ENCODE results near the gene ZNF22. TPM values are rescaled to one million over a fixed set of nuclear protein-coding genes. Genes with fewer than 3 reads are reported as not detected.

The ZNF22 gene
- total RNA-seq, 1 donor from 2014 or later, result 34.2 TPM

DNA sequence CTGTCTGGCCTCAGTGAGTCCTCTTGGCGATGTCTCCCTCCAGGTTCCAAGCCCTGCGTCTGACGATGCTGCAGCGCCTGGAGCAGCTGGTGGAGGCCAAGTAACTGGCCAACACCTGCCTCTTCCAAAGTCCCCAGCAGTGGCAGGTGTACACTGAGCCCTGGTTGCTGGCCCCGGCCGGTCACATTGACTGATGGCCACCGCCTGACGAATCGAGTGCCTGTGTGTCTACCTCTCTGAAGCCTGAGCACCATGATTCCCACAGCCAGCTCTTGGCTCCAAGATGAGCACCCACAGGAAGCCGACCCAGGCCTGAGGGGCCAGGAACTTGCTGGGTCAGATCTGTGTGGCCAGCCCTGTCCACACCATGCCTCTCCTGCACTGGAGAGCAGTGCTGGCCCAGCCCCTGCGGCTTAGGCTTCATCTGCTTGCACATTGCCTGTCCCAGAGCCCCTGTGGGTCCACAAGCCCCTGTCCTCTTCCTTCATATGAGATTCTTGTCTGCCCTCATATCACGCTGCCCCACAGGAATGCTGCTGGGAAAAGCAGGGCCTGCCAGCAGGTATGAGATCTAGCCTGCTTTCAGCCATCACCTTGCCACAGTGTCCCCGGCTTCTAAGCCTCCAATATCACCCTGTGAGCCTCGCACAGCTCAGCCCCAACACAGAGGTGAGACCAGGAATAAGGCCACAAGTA, 7.3 kb upstream of the ZNF22 start:
- DNase-seq (no peak), ATAC-seq (ENCODE audit: low read depth) (no peak)
- ChIA-PET POLR2A (no interaction called here), CTCF (no interaction called here)
- Mint-ChIP-seq H3K27ac (no peak overlapping the region), H3K9me3 (no peaks in the 10 kb centered on the region), H3K4me3 (no peak overlapping the region), H3K4me1 (no peaks in the 10 kb centered on the region), H3K27me3 (peaks cover 2% of the 10 kb centered on the region), H3K36me3 (ENCODE audit: low read depth) (no peaks in the 10 kb centered on the region)
- intact Hi-C loops (cut with micrococcal nuclease), result no loop called here
- TF ChIP-seq, protein P1, sequence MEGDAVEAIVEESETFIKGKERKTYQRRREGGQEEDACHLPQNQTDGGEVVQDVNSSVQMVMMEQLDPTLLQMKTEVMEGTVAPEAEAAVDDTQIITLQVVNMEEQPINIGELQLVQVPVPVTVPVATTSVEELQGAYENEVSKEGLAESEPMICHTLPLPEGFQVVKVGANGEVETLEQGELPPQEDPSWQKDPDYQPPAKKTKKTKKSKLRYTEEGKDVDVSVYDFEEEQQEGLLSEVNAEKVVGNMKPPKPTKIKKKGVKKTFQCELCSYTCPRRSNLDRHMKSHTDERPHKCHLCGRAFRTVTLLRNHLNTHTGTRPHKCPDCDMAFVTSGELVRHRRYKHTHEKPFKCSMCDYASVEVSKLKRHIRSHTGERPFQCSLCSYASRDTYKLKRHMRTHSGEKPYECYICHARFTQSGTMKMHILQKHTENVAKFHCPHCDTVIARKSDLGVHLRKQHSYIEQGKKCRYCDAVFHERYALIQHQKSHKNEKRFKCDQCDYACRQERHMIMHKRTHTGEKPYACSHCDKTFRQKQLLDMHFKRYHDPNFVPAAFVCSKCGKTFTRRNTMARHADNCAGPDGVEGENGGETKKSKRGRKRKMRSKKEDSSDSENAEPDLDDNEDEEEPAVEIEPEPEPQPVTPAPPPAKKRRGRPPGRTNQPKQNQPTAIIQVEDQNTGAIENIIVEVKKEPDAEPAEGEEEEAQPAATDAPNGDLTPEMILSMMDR (IDR thresholded peaks at IDR 0.05), result no peak

DNA sequence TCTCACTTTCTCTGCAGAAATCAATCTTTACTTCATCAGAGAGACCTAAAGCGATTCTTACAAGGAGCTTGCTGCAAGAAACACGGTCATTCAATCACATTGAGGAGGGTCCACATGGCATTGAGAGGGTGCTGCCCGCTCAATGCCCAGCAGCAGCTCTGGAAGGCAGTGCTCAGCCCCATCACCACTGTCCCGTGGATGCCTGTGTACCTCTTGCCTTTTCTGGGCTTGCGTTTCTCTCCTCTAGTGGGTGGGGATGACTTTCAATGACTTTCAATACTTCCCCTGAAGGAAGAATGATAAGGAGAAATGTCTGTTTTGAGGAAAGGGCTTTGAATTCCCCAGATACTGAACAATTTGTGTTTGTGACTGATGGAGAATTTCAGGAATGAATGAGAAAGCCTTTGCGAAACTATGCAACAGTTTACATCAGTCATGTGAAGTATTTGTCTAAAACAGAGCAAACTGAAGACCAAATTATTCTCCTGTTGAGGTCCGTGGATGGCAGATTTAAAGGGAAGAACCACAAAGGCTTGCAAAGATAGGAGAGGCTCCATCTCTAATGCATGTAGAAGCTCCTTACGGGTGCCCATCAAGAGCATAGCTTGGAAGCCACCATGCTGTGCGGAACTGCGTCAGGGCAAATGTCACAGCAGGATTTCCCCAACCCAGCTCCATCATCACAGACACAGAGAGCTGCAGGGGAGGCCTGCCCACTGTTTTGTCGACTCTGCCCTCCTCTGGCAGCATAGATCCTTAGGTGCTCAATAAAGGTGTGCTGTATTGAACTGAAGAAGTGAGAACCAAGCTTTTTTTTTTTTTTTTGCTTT, 6.6 kb upstream of the ZNF22 start:
- H3K36me3 Mint-ChIP-seq (ENCODE audit: low read depth), result no peaks in the 10 kb centered on the region
- no peak overlapping the region for H3K27ac Mint-ChIP-seq
- DNase-seq (no peak), ATAC-seq (ENCODE audit: low read depth) (no peak)
- H3K4me1 Mint-ChIP-seq, result no peaks in the 10 kb centered on the region
- H3K4me3 Mint-ChIP-seq, result no peak overlapping the region
- peaks cover 2% of the 10 kb centered on the region for H3K27me3 Mint-ChIP-seq
- CTCF ChIA-PET, result interaction anchor here (1.2 kb wide), 1 partner anchor 61 kb away, joined by 3 read pairs; no protein-coding TSS in a partner anchor
- POLR2A ChIA-PET, result no interaction called here
- H3K9me3 Mint-ChIP-seq, result no peaks in the 10 kb centered on the region
- intact Hi-C loops (cut with micrococcal nuclease), result no loop called here
- TF ChIP-seq, protein P1 (IDR thresholded peaks at IDR 0.05), result no peak

DNA sequence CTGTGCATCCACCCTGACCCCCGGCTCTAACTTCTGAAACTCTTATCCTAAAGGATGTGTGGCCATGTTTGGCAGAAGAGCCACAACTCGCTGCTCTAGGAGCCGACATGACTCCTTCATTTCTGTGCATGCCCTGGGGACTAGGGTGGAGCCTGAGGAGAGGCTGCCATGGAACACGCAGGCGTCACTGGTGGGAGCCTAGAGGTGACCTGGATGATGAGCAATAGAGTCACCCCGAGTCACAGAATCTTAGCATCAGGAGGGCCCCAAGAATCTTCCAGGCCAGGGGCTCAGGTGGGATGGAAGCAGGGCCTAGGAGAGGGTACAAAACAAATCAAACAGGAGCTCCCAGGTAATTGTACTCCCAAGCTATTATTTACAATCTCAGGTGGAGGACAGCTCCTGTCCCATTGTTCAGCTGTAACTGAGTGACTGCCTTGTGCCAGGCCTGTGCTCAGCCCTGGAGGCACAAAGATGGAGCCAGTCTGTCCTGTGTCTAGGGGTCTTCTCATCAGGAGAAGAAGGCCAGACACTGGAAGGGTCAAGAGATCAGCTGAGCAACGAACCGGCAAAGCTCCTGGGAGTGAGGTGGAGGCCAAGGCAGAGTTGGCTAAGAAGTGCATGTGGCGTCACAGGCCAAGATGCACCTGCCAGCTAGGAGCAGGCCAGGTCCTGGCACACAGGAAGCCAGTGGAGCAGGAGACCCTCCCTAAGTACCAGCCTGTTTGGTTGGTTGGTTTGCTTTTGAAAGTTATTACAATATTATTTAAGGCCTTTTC, 5.8 kb upstream of the ZNF22 start:
- no peak for ATAC-seq (ENCODE audit: low read depth)
- Mint-ChIP-seq H3K36me3 (ENCODE audit: low read depth) (no peaks in the 10 kb centered on the region), H3K27me3 (peaks cover 2% of the 10 kb centered on the region), H3K4me1 (peaks cover 3% of the 10 kb centered on the region), H3K27ac (no peak overlapping the region), H3K9me3 (no peaks in the 10 kb centered on the region), H3K4me3 (no peak overlapping the region)
- TF ChIP-seq, protein P1 (IDR thresholded peaks at IDR 0.05), result no peak
- DNase-seq, result no peak
- POLR2A ChIA-PET, result no interaction called here
- intact Hi-C loops (cut with micrococcal nuclease), result no loop called here
- CTCF ChIA-PET, result interaction anchor here (1.2 kb wide), 1 partner anchor 62 kb away, joined by 3 read pairs; no protein-coding TSS in a partner anchor

DNA sequence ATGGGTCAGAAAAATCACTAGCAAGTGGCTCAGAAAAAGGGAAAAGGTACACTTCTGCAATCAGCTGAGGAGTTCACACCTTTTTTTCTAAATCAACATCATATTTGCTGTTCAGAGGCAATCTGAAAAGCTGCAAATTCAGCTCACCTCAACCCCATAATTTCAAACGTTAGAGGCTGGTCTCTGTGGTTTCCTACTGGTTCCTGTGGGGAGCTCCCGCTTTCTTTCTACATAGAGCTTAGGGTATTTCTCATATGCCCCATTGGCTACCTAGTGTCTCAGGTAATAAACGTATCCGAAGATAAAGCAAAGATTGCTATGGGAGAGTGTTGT, 5.2 kb upstream of the ZNF22 start:
- ATAC-seq (ENCODE audit: low read depth) (no peak), DNase-seq (no peak)
- H3K27ac Mint-ChIP-seq, result no peak overlapping the region
- H3K36me3 Mint-ChIP-seq (ENCODE audit: low read depth), result no peaks in the 10 kb centered on the region
- no peaks in the 10 kb centered on the region for H3K9me3 Mint-ChIP-seq
- H3K27me3 Mint-ChIP-seq, result peaks cover 2% of the 10 kb centered on the region
- TF ChIP-seq, protein P1 (IDR thresholded peaks at IDR 0.05), result no peak
- intact Hi-C loops (cut with micrococcal nuclease), result no loop called here
- POLR2A ChIA-PET, result no interaction called here
- peaks cover 9% of the 10 kb centered on the region for H3K4me1 Mint-ChIP-seq
- no peak overlapping the region for H3K4me3 Mint-ChIP-seq
- CTCF ChIA-PET, result interaction anchor here (1.2 kb wide), 1 partner anchor 63 kb away, joined by 3 read pairs; no protein-coding TSS in a partner anchor

Data from activated B cell treated with CpG ODN at 0.5 μM for 24 hours (primary cell).